HG02970 (cell line): ENCODE data around the gene ADGRB2.
"Not testable (repeated sequence)": the region's sequence is repeated elsewhere in the genome, so short reads cannot be mapped to it uniquely, and the experiment has no call there.

Source experiments
- ATAC-seq: cut with Tn5 transposase; IDR thresholded peaks from one replicate; pipeline ENCODE4 v1.9.1; 2021; ENCODE audit warnings: mild to moderate bottlenecking, moderate library complexity, moderate number of reproducible peaks; ENCODE audit not compliant: unreplicated experiment, low FRiP score

The ADGRB2 gene

DNA sequence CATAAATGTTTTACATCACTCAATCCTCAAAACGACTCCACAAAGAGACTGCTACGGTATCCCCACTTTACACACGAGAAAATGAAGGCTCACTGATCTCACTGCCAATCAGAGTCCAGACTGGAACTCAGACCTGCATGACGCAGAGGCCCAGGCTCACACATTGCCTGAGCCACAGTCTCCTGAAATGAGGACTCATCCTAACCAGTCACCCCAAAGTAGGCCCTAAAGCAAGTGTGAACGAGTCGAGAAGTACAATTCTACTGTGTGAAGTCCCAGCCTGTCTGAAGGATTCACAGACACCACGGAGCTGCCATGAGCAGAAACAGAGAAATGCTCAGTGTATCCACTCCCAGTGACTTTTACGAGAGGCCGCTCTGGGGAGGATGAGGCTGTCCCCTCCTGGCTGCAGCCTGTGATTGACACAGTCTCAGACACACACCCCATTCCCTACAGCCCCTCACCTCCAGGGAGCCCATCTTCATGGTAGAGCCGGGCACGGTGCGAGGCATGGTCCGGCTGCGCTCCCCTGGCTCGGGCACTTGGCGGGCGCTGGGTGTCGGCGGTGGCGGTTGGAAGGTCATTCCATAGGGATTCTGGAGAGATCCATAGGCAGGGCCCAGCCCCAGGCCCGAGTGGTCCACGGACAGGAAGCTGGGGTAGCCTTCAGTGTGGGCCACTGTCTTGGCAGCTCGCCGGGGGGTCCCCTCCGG lies 33.6 kb downstream of the ADGRB2 start:
- no peak for ATAC-seq

DNA sequence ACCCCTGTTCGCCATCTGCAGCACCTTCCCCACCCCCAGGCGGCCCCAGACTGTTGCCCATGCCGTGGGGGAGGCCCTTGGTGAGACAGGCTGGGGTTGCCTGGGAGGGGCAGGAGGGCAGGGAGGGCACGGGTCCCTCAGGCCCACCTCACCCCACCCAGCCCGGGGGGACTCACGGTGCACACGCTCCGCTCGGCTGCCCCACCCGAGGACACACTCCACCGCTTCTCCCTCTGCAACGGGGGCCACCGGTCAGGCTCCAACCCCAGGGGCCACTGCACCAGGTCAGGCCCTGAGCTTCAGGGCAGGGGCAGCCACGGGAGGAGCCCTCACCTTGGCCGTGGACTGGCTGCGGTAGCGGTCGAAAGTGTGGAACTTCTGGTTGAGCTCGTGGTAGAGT lies 36.3 kb downstream of the ADGRB2 start:
- ATAC-seq = no peak

DNA sequence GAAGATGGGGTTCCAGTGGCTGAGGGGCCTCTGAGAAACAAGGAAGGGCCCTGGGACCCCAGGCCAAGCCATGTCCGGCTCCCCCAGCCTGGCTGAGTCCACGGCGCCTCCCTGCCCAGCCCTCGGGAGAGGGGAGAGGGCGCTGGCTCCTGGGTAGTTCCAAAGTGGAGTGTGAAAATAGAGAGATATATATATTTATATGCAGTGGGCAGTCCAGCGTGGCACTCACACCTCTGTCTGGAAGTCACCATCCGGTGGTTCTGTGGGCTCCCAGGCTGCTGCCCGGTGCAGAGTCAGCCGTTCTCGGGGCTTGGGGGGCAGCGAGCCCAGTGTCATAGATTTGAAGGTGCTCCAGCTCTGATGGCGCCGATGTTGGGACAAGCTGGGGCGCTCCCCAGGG lies 36.9 kb downstream of the ADGRB2 start:
- no peak for ATAC-seq

DNA sequence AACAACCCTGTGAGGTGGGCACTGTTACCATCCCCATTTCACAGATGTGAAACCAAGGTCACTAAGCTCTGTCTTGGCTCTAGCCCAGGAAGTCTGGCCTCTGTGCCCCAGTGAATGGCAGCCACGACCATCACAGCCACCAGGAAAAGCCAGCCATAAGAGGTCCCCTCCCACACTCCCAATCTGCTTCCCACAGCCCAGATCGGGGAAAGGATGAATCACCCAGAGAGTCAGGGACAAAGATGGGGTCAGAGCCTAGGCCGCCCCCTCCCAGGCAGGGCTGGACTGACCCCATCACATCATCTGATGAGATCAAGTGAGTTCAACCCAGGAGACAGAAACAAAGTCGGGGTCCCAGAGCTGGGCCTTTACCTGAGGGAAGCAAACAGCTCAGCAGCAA lies 37.4 kb downstream of the ADGRB2 start:
- no peak for ATAC-seq

DNA sequence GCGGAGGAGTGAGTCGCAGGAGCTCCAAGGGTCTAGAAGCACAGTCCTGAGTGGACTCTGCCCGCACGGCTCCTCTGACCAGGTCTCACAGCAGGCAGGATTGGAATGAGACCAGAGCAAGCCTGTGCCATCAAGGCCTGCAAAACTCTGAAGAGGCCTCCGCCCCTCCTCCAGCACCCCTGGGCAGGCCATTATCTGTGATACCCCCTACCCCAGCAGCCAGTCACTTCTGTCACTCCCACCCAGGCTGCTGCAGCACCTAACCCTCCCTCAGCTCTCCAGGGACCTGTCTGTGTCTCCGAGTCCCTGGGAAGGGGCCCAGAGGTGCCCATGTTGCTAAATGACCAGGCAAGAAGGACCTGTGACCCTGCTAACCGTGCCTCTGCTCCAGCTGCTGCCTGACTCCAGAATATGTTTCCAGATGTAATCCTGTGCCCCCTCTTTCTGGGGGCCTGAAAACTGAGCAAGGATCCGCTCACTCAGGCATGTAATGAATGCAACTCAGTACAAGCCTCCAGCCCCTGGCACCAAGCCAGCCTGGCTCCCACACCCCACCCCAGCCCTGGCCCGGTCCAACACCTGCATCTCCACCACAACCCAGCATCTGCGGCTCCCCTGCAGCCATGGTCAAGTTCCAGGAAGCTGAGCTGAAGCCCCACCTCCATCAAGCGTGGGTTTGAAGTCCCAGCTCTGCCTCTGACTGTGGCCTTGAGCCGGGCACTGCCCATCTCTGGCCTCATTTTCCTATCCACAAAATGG lies 38.2 kb downstream of the ADGRB2 start:
- ATAC-seq = no peak

DNA sequence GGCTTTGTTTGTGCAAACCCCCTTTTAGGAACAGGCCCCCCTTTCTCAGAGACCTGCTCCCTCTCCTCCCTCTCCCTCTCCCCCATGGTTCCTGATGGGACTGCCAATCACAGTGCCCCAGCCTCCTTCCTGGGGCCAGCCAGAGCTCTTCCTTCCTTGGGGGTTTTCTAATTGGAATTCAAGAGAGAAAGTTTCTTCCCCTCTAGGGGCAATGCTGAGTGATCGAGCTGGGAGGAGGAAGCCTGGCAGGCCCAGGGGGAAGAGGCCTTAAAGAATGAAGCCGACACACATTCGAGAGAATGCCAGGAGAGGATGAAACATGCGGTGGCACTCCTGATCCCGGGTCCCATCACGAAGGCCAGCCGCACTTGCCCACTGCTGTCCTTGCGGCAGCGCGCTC lies 39.0 kb downstream of the ADGRB2 start:
- no peak for ATAC-seq

DNA sequence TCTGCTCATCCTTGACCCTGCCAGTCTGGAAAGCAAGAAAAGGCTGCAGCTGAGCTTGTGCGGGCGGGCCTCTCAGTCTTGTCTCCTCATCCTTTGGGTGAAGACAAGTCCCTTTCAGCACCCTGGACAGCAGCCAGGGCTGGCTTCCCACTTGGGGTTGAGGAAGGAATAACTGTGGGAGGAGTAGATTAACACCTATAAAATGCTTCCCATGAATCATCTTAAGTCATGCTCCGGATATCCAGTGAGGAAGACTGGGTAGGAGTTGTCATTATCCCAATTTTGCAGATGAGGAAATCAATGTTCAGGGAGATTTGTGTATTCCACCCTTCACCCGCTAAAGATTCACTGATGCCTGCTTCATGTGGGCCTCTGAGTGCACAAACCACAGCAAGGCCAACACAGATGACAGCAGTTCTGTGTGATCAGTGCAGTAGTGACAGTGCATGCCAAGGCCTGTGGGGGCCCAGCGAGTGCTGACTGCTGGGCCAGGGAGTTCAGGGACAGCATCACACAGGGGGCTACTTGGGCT lies 40.2 kb downstream of the ADGRB2 start:
- ATAC-seq = no peak

DNA sequence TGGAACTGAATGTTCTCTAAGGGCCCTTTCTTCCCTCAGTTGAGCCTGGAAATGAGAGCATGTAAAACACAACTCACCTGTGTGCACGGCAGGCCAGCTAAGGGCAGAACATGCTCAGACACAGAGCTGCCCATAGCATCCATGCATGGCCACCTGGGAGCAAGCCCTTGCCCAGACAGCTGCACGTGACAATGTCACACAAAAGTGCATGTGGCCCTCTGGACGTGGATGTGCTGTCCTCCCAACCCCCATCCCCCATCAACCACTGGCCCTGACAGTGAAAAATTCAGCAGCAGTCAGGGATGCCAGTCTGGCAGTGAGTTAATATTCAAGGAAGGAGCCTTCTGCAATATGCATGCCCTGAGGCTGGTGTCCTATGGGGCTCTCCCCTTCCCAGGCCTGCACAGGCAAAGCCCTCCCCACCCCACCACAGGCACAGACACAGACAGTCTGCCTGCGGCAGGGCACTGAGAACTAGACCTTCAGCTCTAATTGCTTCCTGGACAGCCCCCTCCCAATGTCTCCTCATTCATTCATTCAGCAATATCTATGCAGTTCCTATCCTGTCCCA lies 45.7 kb downstream of the ADGRB2 start:
- no peak for ATAC-seq

DNA sequence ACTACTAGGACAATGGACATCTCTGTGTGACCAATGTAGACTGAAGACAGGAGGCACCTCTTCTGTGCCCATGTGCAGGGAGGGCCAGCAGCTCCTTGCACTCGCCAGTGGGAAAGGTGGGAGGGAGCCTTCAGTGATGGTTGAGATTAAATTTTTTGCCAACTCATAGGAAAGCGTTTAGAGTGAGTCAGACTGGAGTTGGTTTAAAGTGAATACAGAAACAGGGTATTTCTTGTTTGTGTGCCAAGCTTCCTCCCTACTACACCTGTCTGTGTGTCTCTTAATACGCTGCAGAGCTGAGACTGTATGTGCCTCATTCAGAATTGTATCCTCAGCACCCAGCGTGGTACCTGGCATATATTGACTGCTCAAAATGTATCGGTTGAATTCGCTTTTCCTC lies 46.8 kb downstream of the ADGRB2 start:
- ATAC-seq = no peak

DNA sequence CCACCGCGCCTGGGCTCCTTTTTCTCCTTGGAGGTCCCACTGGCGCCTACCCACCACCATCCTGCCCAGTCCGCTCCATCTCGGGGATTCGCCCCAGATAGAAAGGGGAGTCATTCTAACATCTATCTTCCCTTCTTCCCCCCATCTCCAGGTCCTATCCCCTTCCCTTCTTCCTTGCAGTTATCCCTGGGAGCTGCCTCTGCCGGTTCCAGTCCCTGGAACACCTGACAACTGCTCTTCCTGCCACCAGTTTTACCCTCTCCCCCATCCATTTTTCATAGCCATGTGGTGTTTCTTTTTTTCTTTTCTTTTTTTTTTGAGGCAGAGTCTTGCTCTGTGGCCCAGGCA lies 48.3 kb downstream of the ADGRB2 start:
- ATAC-seq = no peak

DNA sequence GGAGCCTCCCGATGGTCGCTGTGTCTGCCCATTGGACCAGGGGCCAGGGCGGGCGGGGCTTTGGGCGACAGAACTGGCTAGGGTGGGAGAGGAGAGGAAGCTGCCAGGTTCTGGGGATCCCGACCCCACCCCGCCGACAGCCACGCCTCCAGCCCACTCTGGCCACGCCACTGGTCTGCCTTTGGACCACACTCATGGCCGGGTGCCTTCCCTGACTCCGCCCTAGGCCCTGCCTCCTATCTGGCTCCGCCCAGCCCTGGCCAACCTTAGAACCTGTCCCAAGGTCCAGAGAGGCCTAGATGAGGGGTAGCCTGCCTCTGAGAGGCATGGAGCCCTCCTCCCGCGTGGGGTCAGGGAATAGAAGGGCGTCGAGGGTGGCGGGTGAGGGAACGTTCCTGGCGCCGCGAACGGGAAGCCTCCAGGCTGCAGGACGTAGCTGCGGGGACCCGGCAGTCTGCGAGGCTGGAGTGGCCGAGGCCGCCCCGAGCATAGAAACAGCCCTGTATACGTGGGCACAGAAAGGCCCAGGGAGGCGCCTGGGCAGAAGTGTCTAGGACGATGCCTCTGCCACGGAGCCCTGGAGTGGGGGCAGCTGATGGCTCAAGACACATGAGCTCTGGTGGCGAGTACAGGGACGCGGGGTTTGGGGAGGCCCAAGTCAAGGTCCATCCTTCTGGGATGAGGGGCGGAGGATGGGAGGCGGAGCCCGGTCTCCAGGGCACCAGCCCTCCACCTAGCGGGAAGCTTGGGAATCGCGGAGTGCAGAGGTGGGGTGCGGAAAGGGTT lies 48.9 kb downstream of the ADGRB2 start:
- no peak for ATAC-seq

DNA sequence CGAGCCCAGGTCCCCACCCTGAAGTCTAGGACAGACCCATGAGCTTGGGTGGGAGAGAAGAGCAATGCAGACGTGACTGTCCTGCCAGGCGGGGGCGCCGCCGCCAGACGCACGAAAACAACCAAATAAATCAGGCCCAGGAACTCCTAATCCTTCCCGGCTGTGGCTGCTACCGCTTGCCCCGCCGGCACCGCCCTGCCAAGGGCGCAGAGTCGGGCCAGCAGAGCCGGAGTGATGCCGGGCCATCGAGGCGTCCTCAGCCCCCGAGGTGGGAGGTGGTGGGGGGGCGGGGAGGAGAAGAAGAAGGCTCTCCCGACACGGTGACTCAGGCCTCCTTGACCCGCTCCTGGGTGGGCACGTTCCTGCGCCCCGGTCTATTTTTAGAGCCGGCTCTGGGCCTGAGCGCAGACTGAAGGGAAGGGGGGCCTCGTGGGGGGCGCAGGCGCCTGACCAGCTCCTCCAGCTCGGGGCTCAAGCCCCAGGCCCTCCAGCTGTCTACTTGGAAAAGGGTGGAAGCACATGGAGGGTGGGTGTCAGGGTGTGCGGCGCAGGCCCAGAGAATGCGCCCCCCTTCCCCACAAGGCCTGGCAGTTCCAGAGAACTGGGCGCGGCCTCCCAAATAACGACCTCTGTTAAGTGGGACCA lies 49.6 kb downstream of the ADGRB2 start:
- no peak for ATAC-seq

DNA sequence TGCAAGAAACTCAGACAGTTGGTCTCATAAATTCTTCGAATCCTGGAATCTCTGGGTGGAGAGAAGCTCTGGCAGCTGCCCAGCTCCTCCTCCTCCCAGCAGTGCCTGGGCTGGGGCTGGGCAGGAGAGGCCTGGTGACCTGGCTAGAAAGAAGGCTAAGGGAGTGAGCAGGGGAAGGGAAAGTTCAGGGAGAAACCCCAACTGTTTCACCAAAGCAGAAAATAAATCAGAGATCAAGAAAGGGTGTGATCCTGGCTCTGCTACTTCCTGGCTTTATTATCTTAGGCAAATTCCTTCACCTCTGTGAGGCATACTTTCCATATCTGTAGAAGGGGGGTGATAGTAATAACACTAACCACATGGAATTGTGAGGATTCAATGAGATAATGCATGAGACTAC lies 51.5 kb downstream of the ADGRB2 start:
- no peak for ATAC-seq

DNA sequence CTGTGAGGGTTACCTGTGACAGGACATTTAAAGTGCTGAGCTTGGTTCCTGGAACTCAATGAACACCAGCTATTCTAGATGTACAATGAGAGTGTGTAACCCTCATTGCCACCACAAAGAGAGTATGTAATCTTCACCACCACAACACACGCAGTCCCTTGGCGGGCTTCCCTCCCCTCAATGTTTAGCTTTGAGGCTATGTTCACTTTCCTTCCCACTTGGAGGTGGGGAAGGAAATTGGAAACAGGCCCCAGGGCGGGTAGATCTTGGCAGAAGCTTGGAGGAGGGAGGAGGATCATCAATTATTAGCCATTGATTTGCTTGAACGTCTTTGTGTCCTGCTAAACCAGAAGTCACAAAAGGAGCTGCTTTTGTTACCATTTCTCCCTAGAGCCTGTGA lies 52.1 kb downstream of the ADGRB2 start:
- no peak for ATAC-seq

DNA sequence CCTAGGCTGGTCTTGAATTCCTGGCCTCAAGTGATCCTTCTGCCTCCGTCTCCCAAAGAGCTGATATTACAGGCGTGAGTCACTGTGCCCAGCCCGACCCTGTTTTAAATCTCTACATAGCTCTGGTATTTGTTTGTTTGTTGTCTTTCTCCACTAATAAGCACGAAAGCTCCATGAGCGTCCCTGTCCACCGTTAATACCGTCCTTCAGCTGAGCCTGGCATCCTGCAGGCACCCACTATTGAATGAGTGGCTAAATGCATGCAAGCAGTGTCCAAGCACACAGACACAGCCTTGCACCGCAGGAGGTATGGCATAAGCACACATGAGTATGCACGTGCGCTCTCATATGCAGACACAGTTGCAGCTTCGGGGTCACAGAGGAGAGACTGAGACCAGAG lies 55.8 kb downstream of the ADGRB2 start:
- ATAC-seq = no peak

DNA sequence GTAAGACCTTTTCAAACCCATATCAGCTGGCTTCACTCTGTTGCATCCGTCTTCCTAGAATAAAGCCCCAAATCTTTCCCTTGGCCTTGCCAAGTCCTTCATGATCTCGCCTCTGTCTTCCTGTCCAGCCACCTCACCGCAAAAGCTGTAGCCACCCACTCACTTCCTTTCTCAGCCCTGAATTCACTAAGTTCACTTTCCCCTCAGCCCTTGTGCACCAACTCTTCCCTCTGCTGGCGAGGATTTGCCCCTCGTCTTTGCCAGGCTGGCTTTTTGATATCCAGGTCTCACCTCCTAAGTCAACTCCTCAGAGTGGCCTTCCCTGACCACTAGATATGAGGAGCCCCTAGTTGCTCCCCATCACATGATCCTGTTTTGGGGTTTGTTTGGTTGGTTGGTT lies 56.4 kb downstream of the ADGRB2 start:
- ATAC-seq = no peak

DNA sequence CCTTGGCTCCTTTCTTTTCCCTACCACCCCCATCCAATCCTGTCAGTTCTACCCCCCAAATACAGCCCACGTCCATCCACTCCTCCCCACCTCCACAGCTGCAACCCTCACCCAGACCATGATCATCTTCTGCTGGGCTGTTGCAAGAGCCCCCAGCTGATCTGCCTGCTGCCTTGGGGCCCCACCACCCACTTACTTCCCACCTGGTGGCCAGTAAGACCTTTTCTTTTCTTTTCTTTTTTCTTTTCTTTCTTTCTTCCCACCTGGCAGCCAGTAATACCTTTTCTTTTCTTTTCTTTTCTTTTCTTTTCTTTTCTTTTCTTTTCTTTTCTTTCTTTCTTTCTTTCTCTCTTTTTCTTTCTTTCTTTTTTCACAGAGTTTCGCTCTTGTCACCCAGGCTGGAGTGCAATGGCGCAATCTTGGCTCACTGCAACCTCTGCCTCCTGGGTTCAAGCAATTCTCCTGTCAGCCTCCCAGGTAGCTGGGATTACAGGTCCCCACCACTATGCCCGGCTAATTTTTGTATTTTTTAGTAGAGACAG lies 57.0 kb downstream of the ADGRB2 start:
- ATAC-seq = not testable (repeated sequence)

DNA sequence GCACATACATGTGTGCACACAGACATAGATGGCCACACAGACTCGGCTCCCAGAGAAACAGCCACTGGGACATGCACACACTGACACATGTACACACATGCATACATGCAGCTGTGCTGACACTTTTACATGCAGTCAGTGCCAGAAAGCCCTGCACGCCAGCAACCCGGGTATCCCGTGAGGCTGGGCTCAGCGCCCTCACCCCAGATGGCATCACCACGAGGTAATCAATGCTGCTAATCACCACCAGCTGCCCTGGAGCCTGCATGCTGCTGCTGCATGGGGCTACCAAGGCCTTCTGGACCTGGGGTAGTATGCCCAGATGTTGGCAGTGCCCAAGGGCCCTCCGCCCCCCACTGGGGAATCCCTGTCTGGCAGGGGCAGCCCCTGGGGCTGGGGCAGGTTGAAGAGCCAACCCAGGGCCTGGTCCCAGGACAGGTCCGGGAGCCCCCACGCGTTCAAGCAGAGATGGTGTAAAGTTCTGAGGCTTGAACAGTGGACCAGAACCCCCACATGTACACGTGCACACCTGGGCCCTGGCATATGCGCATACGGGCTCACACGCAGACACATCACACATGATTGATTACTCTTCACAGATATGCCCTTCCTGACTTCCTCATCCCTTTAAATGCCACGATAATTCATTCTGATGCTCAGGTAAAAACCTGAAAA lies 57.6 kb downstream of the ADGRB2 start:
- no peak for ATAC-seq

DNA sequence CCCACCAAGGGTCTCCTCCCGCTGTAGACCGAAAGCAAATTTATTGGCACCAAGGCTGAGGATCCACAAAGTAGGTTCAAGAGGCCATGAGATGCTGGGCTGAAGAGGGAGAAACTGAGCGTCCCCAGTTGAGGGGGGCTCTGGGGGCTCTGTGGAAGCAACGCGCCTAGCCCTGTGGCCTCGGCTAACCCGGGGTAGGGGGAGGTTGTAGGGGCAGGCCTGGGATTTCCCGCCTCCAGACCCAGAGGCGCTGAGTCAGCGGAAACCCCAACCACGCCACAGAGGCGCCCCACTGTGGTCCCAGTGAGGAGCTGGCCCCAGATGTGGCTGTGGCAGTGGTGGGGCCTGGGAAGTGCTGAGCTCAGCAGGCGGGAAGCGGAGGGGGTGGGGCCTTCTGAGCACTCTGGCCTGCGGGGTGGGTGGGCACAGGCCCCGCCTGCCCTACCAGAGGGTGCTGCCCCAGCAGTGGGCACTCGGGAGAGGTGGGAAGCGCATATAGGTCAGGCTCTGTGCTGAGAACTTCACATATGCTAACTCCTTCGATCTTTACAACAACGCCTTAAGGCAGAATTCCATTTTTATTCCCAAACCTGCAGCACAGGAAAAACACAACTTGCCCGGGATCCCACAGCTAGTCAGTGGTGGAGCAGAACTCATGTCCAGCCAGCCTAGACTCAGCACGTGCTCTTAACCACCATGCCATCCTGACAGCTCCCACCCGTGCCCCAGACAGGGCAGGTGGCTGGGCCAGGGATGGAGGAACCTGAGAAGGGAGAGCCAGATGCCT lies 58.9 kb downstream of the ADGRB2 start:
- ATAC-seq = no peak
